Uterus (tissue), 4 donors: ENCODE data around the gene SPI1. TPM values are rescaled to one million over a fixed set of nuclear protein-coding genes. Genes with fewer than 3 reads are reported as not detected.

Source experiments
- DNase-seq, 2 donors: peaks; one replicate each; pipeline ENCODE4 v3.0.0-alpha.2; 2019 to 2020
- H3K27ac ChIP-seq, 2 donors: fragments of 200-600 bp; sonication (generic); 1 replicate in 1 of 2; 2 replicates in 1 of 2; pipeline ENCODE4 v1.5.1; 2016 to 2018
- H3K27me3 ChIP-seq, 2 donors: fragments of 200-600 bp; sonication (generic); one replicate each; pipeline ENCODE4 v1.5.1; 2018 to 2019; ENCODE audit warnings: control low read depth in 1 of 2
- H3K36me3 ChIP-seq, 2 donors: fragments of 200-600 bp; sonication (generic); one replicate each; pipeline ENCODE4 v1.5.1; 2019; ENCODE audit warnings: control low read depth in 1 of 2
- H3K4me1 ChIP-seq, 2 donors: fragments of 200-600 bp; sonication (generic); one replicate each; pipeline ENCODE4 v1.5.1; 2018 to 2019; ENCODE audit warnings: control low read depth in 1 of 2
- H3K4me3 ChIP-seq, 2 donors: fragments of 200-600 bp; sonication (generic); 1 replicate in 1 of 2; 2 replicates in 1 of 2; pipeline ENCODE4 v1.5.1; 2018 to 2019; ENCODE audit warnings: mild to moderate bottlenecking in 1 of 2
- H3K9me3 ChIP-seq, 2 donors: fragments of 200-600 bp; sonication (generic); one replicate each; pipeline ENCODE4 v1.5.1; 2019; ENCODE audit warnings: control low read depth in 1 of 2
- CTCF ChIP-seq, 4 experiments: fragments of 200-600 bp in 2 of 4; fragments of 450-650 bp in 2 of 4; sonication (generic) in 2 of 4; IDR thresholded peaks; one replicate each; pipeline ENCODE4 v1.5.1; 2016 to 2019; ENCODE audit warnings: antibody characterized with exemption in 4 of 4, mild to moderate bottlenecking in 2 of 4, moderate library complexity in 1 of 4
- POLR2A ChIP-seq, 2 donors: fragments of 450-650 bp; IDR thresholded peaks; one replicate each; pipeline ENCODE4 v1.6.1; 2016; ENCODE audit warnings: antibody characterized with exemption in 2 of 2, mild to moderate bottlenecking in 1 of 2, moderate library complexity in 1 of 2
- intact Hi-C: fragments of 100-400 bp; cut with DNase I; formaldehyde crosslinking; loops from one replicate; pipeline ENCODE4 v1.15.1; 2023; ENCODE audit warnings: low total_unique reads
- total RNA-seq, 4 donors: library from RNA; depleted of rRNA in 3 of 4; stranded (reverse); fragments of >200 nt in 3 of 4; gene quantifications; one replicate each; pipeline versions ENCODE4 v1.1.0 to v1.2.4, GENCODE V29; 2014 to 2023
- donor health status: DM: yes; HTN: yes; CAD: no.

SPI1 gene
- total RNA-seq, 4 donors from 2014 or later: 4.9 to 9.7 (median 7.6) TPM

- Histone ChIP-seq H3K27ac (no peak overlapping the region), H3K4me3 (no peak overlapping the region), H3K9me3 (no peaks in the 10 kb centered on the region), H3K4me1 (no peaks in the 10 kb centered on the region), H3K36me3 (no peaks in the 10 kb centered on the region), H3K27me3 (no peaks in the 10 kb centered on the region)
- TF ChIP-seq CTCF (IDR thresholded peaks at IDR 0.05) (no peak), POLR2A (IDR thresholded peaks at IDR 0.05) (no peak)
- no peak for DNase-seq
- intact Hi-C loops: no loop called here
Measured at GRCh38 chr11:47327025-47327424, 51.3 kb downstream of the SPI1 start.

DNA sequence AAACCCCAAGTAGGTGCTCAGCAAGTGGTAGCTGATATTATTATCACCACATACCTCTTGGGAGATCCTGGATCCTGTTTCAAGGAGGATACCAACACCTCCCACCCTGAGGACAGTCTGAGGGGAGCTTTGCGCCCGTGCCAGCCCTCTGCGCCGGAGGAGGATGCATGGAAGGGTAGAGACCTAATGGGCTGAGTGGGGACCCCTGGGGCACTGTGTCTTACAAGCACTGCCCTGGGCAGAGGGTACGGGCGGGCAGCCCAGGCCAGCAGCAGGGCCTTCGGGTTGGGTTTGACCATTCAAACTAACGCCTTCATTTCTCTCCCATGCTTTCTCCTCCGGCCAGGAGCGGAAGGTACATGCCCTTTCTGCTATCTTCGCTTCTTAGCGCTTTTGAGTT, 52.1 kb downstream of the SPI1 start:
- Histone ChIP-seq H3K27ac (no peak overlapping the region), H3K4me1 (no peaks in the 10 kb centered on the region), H3K9me3 (no peaks in the 10 kb centered on the region), H3K27me3 (no peaks in the 10 kb centered on the region), H3K36me3 (no peaks in the 10 kb centered on the region), H3K4me3 (no peak overlapping the region)
- no peak for TF ChIP-seq CTCF (IDR thresholded peaks at IDR 0.05)
- no peak for TF ChIP-seq POLR2A (IDR thresholded peaks at IDR 0.05)
- DNase-seq: no peak
- intact Hi-C loops: no loop called here

GRCh38 chr11:47325271-47326041, 52.9 kb downstream of the SPI1 start:
- Histone ChIP-seq H3K27me3 (no peaks in the 10 kb centered on the region), H3K36me3 (no peaks in the 10 kb centered on the region), H3K4me1 (no peaks in the 10 kb centered on the region), H3K9me3 (no peaks in the 10 kb centered on the region), H3K4me3 (no peak overlapping the region), H3K27ac (no peak overlapping the region)
- intact Hi-C loops: no loop called here
- no peak for TF ChIP-seq POLR2A (IDR thresholded peaks at IDR 0.05)
- no peak for TF ChIP-seq CTCF (IDR thresholded peaks at IDR 0.05)
- no peak for DNase-seq

GRCh38 chr11:47324520-47324919, 53.8 kb downstream of the SPI1 start:
- Histone ChIP-seq H3K27ac (no peak overlapping the region), H3K36me3 (no peaks in the 10 kb centered on the region), H3K4me1 (no peaks in the 10 kb centered on the region), H3K27me3 (no peaks in the 10 kb centered on the region), H3K4me3 (no peak overlapping the region), H3K9me3 (no peaks in the 10 kb centered on the region)
- DNase-seq: no peak
- TF ChIP-seq POLR2A (IDR thresholded peaks at IDR 0.05) (no peak), CTCF (IDR thresholded peaks at IDR 0.05) (no peak)
- intact Hi-C loops: no loop called here

GRCh38 chr11:47318166-47318565, 60.2 kb downstream of the SPI1 start:
- no peaks in the 10 kb centered on the region for H3K9me3 ChIP-seq
- H3K27me3 ChIP-seq: no peaks in the 10 kb centered on the region
- no peaks in the 10 kb centered on the region for H3K36me3 ChIP-seq
- no peak overlapping the region for H3K4me3 ChIP-seq
- no peak for DNase-seq
- TF ChIP-seq POLR2A (IDR thresholded peaks at IDR 0.05): no peak
- no peak overlapping the region for H3K27ac ChIP-seq
- intact Hi-C loops: no loop called here
- H3K4me1 ChIP-seq: no peaks in the 10 kb centered on the region
